Measurements from ENCODE around the gene LNP1.
A peak's percentile ranks its signal among the peaks of the same experiment; 100 is the strongest.
"Not testable (repeated sequence)": the region's sequence is repeated elsewhere in the genome, so short reads cannot be mapped to it uniquely, and the experiment has no call there.

The LNP1 gene, protein sequence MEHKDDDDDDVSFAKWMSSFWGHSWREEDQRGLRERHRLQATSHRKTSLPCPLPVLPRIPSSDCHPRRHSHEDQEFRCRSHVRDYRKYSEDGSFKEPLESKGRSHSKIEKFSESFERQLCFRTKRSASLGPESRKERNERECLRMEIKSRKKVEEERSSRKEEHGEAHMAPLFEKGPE

GRCh38 chr3:100400780-100401673 lies at the start of gene LNP1, which contains the start of gene TOMM70:
TSS of gene LNP1 (plus strand) at chr3:100401539. CDS start at chr3:100429730, 28,191 bp downstream.
TSS of gene TOMM70 (minus strand) at chr3:100401089. CDS start at chr3:100400949, 140 bp downstream.
- peak; percentile 92 to 97 for DNase-seq (ENCODE audit: low read depth in 2 of 2)

DNA sequence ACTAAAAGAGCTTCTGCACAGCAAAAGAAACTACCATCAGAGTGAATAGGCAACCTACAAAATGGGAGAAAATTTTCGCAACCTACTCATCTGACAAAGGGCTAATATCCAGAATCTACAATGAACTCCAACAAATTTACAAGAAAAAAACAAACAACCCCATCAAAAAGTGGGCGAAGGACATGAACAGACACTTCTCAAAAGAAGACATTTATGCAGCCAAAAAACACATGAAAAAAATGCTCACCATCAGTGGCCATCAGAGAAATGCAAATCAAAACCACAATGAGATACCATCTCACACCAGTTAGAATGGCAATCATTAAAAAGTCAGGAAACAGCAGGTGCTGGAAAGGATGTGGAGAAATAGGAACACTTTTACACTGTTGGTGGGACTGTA lies 49.6 kb upstream of the LNP1 start:
- not testable (repeated sequence) for DNase-seq (ENCODE audit: low read depth in 2 of 2)

- no peak for DNase-seq (ENCODE audit: low read depth in 2 of 2)
Measured at GRCh38 chr3:100352296-100353231, 48.8 kb upstream of the LNP1 start.

DNA sequence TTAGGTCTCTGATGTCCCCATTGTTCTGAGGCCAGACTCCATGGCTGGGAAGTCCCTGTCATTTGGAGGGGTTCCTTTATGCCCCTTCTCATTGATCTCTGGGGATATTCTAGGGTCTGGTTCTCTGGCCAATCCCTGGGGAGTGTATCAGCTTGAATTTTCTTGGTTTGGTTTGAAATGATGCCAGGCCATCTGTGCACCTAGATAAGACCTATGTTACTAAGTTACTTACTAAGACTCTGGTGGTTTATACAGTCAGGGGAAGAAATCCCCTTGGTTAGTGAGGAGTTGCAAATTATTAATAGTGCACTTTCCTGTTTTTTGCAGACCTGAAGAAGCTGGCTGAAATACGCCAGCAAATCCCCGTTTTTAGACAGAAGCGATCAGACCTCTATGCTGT lies 46.5 kb upstream of the LNP1 start:
- no peak for DNase-seq (ENCODE audit: low read depth in 2 of 2)

DNA sequence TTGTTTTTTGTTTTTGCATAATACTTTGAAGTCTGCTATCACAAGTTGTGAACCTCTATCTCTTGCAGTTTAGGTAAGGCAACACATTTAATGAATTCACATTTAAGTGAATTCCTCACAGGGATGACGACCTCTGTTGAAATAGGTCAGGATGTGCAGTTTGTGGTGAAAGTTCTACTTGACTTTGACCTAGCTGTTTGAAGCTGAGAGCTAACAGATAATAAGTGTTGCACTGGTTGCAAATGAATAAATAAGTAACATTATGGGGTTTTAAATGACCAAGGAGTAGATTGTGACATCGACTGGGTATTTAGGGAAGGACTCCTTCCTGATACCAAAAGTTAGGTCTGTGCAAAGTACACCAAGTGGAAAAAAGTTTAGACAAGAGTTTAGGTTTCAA lies 42.9 kb upstream of the LNP1 start:
- DNase-seq (ENCODE audit: low read depth in 2 of 2), result no peak

GRCh38 chr3:100359035-100359434 lies 42.3 kb upstream of the LNP1 start:
- DNase-seq (ENCODE audit: low read depth in 2 of 2), result no peak

DNA sequence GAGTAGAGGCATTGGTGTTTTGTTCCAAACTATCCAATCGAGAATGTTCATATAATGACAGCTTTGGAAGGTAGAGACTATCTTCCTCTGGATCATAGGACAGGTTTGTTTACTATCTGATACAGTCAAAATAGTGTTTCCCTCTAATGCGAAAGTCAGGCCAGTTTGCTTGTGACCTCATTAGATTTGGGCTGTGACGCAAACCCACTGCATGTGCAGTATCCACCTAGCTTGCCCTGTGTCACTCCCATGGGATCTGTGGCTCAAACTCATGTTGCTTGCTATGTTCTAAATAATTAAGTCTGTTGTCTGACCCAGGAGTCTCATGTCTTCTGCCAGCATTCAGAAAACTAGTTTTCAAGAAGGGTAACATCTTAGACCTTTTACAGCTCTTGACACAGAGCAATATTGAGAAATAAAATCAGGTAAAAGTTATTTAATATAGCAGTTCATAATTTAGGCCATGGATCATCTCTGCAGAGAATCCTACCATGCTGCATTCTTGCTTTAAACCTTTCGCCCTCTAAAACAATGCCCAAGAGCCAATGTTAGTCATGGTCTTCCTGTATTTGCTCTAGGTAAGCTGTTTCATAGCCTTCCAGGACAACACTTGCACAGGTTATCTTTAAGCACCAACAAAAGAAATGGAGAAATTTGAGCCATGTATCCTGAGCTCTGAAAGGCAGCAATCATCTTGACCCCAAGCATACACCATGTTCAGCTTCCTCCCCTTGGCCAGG lies 40.4 kb upstream of the LNP1 start:
- no peak for DNase-seq (ENCODE audit: low read depth in 2 of 2)

- no peak for DNase-seq (ENCODE audit: low read depth in 2 of 2)
Measured at GRCh38 chr3:100361897-100362296, 39.4 kb upstream of the LNP1 start.

DNA sequence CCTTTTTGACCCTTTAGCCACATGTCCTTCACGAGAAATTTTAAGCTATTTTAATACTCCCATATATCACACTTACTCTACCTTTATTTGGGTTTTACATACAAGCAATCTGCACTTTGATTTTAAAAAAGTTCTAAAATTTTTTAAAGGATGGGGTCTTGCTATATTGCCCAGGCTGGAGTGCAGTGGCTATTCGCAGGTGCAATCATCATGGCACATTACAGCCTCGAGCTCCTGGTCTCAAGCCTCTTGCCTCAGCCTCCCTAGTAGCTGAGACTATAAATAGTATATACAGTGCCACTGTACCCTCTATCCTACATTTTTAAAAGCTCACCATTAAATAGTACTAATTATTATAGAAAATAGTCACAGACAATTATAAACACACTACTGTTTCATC lies 36.9 kb upstream of the LNP1 start:
- DNase-seq (ENCODE audit: low read depth in 2 of 2), result no peak

- DNase-seq (ENCODE audit: low read depth in 2 of 2), result no peak
Measured at GRCh38 chr3:100366424-100366823, 34.9 kb upstream of the LNP1 start.

DNA sequence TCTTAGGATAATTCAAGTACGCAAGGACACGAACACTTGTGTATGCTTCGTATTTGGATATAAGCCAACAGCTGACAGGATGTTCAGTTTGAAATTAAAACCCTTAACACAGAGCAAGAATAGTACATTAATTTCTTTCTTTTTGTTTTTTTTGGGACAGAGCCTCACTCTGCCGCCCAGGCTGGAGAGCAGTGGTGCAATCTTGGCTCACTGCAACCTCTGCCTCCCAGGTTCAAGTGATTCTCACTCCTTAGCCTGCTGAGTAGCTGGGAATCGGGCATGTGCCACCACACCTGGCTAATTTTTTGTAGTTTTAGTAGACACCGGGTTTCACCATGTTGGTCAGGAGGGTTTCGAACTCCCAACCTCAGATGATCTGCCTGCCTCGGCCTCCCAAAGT lies 32.9 kb upstream of the LNP1 start:
- no peak for DNase-seq (ENCODE audit: low read depth in 2 of 2)

DNA sequence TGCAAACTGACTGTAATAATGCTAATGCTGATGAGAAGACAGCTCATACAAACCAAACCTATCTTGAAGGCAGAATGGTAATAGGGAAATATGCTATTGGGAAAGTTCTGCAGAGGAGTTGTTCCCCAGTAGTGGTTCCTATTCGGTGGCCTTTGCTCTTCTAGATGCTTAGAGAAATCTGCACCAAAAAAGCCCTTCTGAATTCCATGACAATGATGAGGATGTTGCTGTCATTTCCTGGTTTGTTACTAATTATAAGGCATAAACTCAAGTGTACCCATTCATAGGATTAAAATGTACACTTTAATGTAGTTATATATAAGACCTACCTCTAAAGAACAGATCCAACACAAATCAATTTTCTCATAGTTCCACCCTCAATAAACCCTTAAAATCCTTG lies 30.6 kb upstream of the LNP1 start:
- no peak for DNase-seq (ENCODE audit: low read depth in 2 of 2)

GRCh38 chr3:100374521-100374920 lies 26.8 kb upstream of the LNP1 start:
- no peak for DNase-seq (ENCODE audit: low read depth in 2 of 2)

GRCh38 chr3:100376301-100376700 lies 25.0 kb upstream of the LNP1 start:
- DNase-seq (ENCODE audit: low read depth in 2 of 2), result no peak

- no peak for DNase-seq (ENCODE audit: low read depth in 2 of 2)
Measured at GRCh38 chr3:100384733-100385525, 16.4 kb upstream of the LNP1 start.

DNA sequence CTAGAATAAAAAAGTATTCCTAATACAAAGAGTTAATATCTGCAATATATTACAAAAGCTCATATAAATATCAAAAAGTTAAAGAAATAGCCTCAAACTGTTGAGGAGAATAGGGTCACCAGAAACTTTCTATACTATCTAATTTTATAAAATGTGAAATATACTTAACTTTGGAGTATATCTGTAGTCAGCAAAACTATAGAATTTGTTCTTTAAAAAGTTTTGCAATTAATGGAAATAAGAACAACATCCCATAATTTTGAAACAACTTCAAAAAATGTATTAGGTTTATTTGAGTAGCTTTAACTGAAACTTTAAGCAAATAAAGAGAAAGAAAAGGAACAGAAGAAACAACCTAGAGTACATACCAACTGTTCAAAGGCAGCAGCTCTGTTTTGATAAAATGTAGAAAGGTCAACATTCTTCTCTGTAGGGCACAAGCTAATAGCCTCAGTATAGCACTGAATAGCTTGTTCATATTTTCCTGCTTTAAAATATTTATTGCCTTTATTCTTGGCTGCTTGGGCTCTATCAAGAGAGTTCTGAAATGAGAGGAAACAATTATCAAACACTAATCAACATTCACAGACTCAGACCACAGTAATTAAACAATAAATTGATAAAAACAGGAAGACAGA lies 14.8 kb upstream of the LNP1 start:
- no peak for DNase-seq (ENCODE audit: low read depth in 2 of 2)

GRCh38 chr3:100389025-100389424 lies 12.3 kb upstream of the LNP1 start:
- DNase-seq (ENCODE audit: low read depth in 2 of 2), result no peak

DNA sequence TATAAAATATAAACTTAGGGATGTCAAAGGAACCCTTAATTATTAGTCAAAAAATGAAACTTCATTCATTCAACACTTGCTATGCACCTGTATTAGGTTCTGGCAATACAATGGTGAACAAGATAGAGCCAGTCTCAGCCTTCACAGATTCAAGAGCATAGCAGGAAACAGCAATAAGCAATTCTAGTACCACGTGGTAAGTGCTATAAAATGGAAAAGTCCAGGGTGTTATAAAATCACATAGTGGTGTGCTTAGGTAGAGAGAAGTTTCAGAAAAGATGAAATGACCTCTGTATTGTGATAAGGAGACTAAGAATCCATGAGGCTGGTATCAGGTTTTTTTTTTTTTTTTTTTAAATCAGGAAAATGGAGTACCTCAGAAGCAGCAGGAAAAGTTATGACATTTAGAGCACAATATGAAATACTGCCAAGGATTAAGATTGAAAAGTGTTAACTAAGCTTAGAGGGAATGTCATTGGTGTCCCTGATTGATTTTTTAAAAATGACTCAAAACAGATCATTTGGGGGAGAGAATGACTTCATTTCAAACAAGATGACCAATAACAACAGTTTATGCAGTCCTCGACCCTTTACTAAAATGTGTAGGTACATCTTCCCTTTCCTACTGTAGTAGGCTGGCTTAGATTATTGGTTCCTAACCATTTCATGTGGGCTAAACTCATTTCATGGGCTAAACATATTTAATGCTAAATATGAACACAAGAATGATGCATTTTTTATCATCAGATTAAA lies 5.5 kb upstream of the LNP1 start:
- DNase-seq (ENCODE audit: low read depth in 2 of 2), result no peak

DNA sequence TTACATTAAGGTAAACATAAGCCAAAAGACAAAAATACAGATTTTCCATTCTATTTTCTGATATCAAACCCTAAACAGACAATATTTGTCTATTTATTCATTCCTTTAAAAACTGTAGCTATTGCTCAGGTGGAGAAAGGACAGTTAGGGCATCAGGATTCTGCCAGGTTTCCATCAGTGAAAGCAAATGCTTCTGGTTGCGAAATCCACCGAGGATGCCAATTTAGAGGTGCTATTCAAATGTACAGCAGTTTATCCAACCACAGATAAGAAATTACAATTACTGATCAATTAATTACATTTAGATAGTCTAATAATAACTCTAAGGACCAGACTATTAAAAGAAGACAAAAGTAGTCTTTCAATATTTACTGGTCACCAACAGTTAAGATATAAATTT lies 4.4 kb upstream of the LNP1 start:
- DNase-seq (ENCODE audit: low read depth in 2 of 2), result no peak
